Activated naive CD4-positive, alpha-beta T cell treated with anti-CD3 and anti-CD28 coated beads, Interleukin-2, amount 50 U/mL, for 24 hours (primary cell): Measurements from ENCODE around the gene NTN3.

Experiments used
- H3K27ac Mint-ChIP-seq: one replicate; pipeline ENCODE4 v1.8.0; 2021; ENCODE audit warnings: mild to moderate bottlenecking, mixed read lengths
- H3K27me3 Mint-ChIP-seq: one replicate; pipeline ENCODE4 v1.8.0; 2021; ENCODE audit warnings: mixed read lengths
- H3K36me3 Mint-ChIP-seq: one replicate; pipeline ENCODE4 v1.8.0; 2021; ENCODE audit warnings: mixed read lengths
- H3K4me1 Mint-ChIP-seq: one replicate; pipeline ENCODE4 v1.8.0; 2021; ENCODE audit warnings: mixed read lengths
- H3K4me3 Mint-ChIP-seq: one replicate; pipeline ENCODE4 v1.8.0; 2021; ENCODE audit warnings: mild to moderate bottlenecking, mixed read lengths
- H3K9me3 Mint-ChIP-seq: one replicate; pipeline ENCODE4 v1.8.0; 2021; ENCODE audit warnings: mixed read lengths

The NTN3 gene

GRCh38 chr16:2518823-2519710, 48.0 kb downstream of the NTN3 start:
- Mint-ChIP-seq H3K4me1 (peaks cover 53% of the 10 kb centered on the region), H3K4me3 (peak overlapping the region; percentile 78), H3K27me3 (no peaks in the 10 kb centered on the region), H3K9me3 (no peaks in the 10 kb centered on the region), H3K36me3 (peaks cover 2% of the 10 kb centered on the region), H3K27ac (no peak overlapping the region)

GRCh38 chr16:2519711-2520080, 48.6 kb downstream of the NTN3 start:
- peak overlapping the region; percentile 78 for H3K4me3 Mint-ChIP-seq
- H3K27me3 Mint-ChIP-seq: no peaks in the 10 kb centered on the region
- H3K9me3 Mint-ChIP-seq: no peaks in the 10 kb centered on the region
- H3K27ac Mint-ChIP-seq: peak overlapping the region; percentile 94
- peaks cover 4% of the 10 kb centered on the region for H3K36me3 Mint-ChIP-seq
- peaks cover 59% of the 10 kb centered on the region for H3K4me1 Mint-ChIP-seq

GRCh38 chr16:2520097-2520783, 49.1 kb downstream of the NTN3 start, which contains the start of gene AMDHD2:
Gene AMDHD2 (plus strand): TSS chr16:2520371. CDS start chr16:2520459, 88 bp downstream.
- Mint-ChIP-seq H3K4me1 (peaks cover 58% of the 10 kb centered on the region), H3K27ac (peak within 1 kb of the TSS; percentile 96), H3K36me3 (peaks cover 4% of the 10 kb centered on the region)

GRCh38 chr16:2520784-2521531, 49.9 kb downstream of the NTN3 start:
- Mint-ChIP-seq H3K36me3 (peaks cover 4% of the 10 kb centered on the region), H3K4me3 (peak overlapping the region; percentile 85)

More at GRCh38 chr16:2520097-2520783, 49.1 kb downstream of the NTN3 start, which contains the start of gene AMDHD2:
- Mint-ChIP-seq H3K4me3 (peak within 1 kb of the TSS; percentile 85), H3K9me3 (no peaks in the 10 kb centered on the region), H3K27me3 (no peaks in the 10 kb centered on the region)

More at GRCh38 chr16:2520784-2521531, 49.9 kb downstream of the NTN3 start:
- Mint-ChIP-seq H3K27ac (peak overlapping the region; percentile 96), H3K9me3 (no peaks in the 10 kb centered on the region), H3K4me1 (peaks cover 50% of the 10 kb centered on the region), H3K27me3 (no peaks in the 10 kb centered on the region)
